ENCODE measurements around the gene ADAMTS15. TPM values are rescaled to one million over a fixed set of nuclear protein-coding genes. Genes with fewer than 3 reads are reported as not detected.

Gene ADAMTS15
- total RNA-seq, 1 donor from 2014 or later, result not detected

GRCh38 chr11:130449310-130449990 lies 1.0 kb downstream of the ADAMTS15 start:
- peak overlapping the region; percentile 42 for H3K4me3 Mint-ChIP-seq
- H3K4me1 Mint-ChIP-seq (ENCODE audit: low read depth), result peaks cover 11% of the 10 kb centered on the region
- peaks cover 55% of the 10 kb centered on the region for H3K27me3 Mint-ChIP-seq (ENCODE audit: insufficient read depth)
- H3K36me3 Mint-ChIP-seq (ENCODE audit: low read depth), result no peaks in the 10 kb centered on the region
- intact Hi-C loops (cut with micrococcal nuclease), result no loop called here
- H3K27ac Mint-ChIP-seq, result no peak overlapping the region
- no peak for DNase-seq (ENCODE audit: low spot score)
- H3K9me3 Mint-ChIP-seq, result no peaks in the 10 kb centered on the region

- no peaks in the 10 kb centered on the region for H3K9me3 Mint-ChIP-seq
- intact Hi-C loops (cut with micrococcal nuclease), result no loop called here
- peaks cover 57% of the 10 kb centered on the region for H3K27me3 Mint-ChIP-seq (ENCODE audit: insufficient read depth)
- peak overlapping the region; percentile 53 for H3K4me3 Mint-ChIP-seq
- H3K27ac Mint-ChIP-seq, result no peak overlapping the region
- no peak for DNase-seq (ENCODE audit: low spot score)
- no peaks in the 10 kb centered on the region for H3K36me3 Mint-ChIP-seq (ENCODE audit: low read depth)
- peaks cover 11% of the 10 kb centered on the region for H3K4me1 Mint-ChIP-seq (ENCODE audit: low read depth)
Measured at GRCh38 chr11:130449996-130450769, 1.7 kb downstream of the ADAMTS15 start.

- H3K4me3 Mint-ChIP-seq, result no peak overlapping the region
- H3K9me3 Mint-ChIP-seq, result no peaks in the 10 kb centered on the region
- peaks cover 51% of the 10 kb centered on the region for H3K27me3 Mint-ChIP-seq (ENCODE audit: insufficient read depth)
- intact Hi-C loops (cut with micrococcal nuclease), result no loop called here
- H3K36me3 Mint-ChIP-seq (ENCODE audit: low read depth), result no peaks in the 10 kb centered on the region
- H3K27ac Mint-ChIP-seq, result no peak overlapping the region
- no peak for DNase-seq (ENCODE audit: low spot score)
- H3K4me1 Mint-ChIP-seq (ENCODE audit: low read depth), result peaks cover 11% of the 10 kb centered on the region
Measured at GRCh38 chr11:130451231-130452019, 3.0 kb downstream of the ADAMTS15 start.

GRCh38 chr11:130452176-130452575 lies 3.7 kb downstream of the ADAMTS15 start:
- no peak overlapping the region for H3K4me3 Mint-ChIP-seq
- H3K27me3 Mint-ChIP-seq (ENCODE audit: insufficient read depth), result peaks cover 44% of the 10 kb centered on the region
- H3K9me3 Mint-ChIP-seq, result no peaks in the 10 kb centered on the region
- H3K36me3 Mint-ChIP-seq (ENCODE audit: low read depth), result no peaks in the 10 kb centered on the region
- DNase-seq (ENCODE audit: low spot score), result no peak
- no peak overlapping the region for H3K27ac Mint-ChIP-seq
- intact Hi-C loops (cut with micrococcal nuclease), result no loop called here
- H3K4me1 Mint-ChIP-seq (ENCODE audit: low read depth), result peaks cover 11% of the 10 kb centered on the region

- no peak overlapping the region for H3K4me3 Mint-ChIP-seq
- intact Hi-C loops (cut with micrococcal nuclease), result no loop called here
- H3K27ac Mint-ChIP-seq, result no peak overlapping the region
- H3K27me3 Mint-ChIP-seq (ENCODE audit: insufficient read depth), result peaks cover 38% of the 10 kb centered on the region
- DNase-seq (ENCODE audit: low spot score), result no peak
- no peaks in the 10 kb centered on the region for H3K9me3 Mint-ChIP-seq
- no peaks in the 10 kb centered on the region for H3K36me3 Mint-ChIP-seq (ENCODE audit: low read depth)
- H3K4me1 Mint-ChIP-seq (ENCODE audit: low read depth), result peaks cover 9% of the 10 kb centered on the region
Measured at GRCh38 chr11:130452940-130453339, 4.5 kb downstream of the ADAMTS15 start.

GRCh38 chr11:130454491-130455252 lies 6.2 kb downstream of the ADAMTS15 start:
- Mint-ChIP-seq H3K9me3 (no peaks in the 10 kb centered on the region), H3K27me3 (ENCODE audit: insufficient read depth) (peaks cover 29% of the 10 kb centered on the region), H3K4me3 (no peak overlapping the region), H3K36me3 (ENCODE audit: low read depth) (no peaks in the 10 kb centered on the region), H3K4me1 (ENCODE audit: low read depth) (peaks cover 5% of the 10 kb centered on the region), H3K27ac (no peak overlapping the region)
- intact Hi-C loops (cut with micrococcal nuclease), result no loop called here
- DNase-seq (ENCODE audit: low spot score), result no peak

- no peaks in the 10 kb centered on the region for H3K36me3 Mint-ChIP-seq (ENCODE audit: low read depth)
- H3K27me3 Mint-ChIP-seq (ENCODE audit: insufficient read depth), result peaks cover 20% of the 10 kb centered on the region
Measured at GRCh38 chr11:130455483-130456127, 7.2 kb downstream of the ADAMTS15 start.

GRCh38 chr11:130456286-130456685 lies 7.8 kb downstream of the ADAMTS15 start:
- peaks cover 14% of the 10 kb centered on the region for H3K27me3 Mint-ChIP-seq (ENCODE audit: insufficient read depth)
- intact Hi-C loops (cut with micrococcal nuclease), result no loop called here
- no peaks in the 10 kb centered on the region for H3K36me3 Mint-ChIP-seq (ENCODE audit: low read depth)
- no peaks in the 10 kb centered on the region for H3K4me1 Mint-ChIP-seq (ENCODE audit: low read depth)
- H3K4me3 Mint-ChIP-seq, result no peak overlapping the region
- H3K9me3 Mint-ChIP-seq, result no peaks in the 10 kb centered on the region
- no peak overlapping the region for H3K27ac Mint-ChIP-seq
- DNase-seq (ENCODE audit: low spot score), result no peak

More at GRCh38 chr11:130455483-130456127, 7.2 kb downstream of the ADAMTS15 start:
- Mint-ChIP-seq H3K4me1 (ENCODE audit: low read depth) (no peaks in the 10 kb centered on the region), H3K9me3 (no peaks in the 10 kb centered on the region), H3K4me3 (no peak overlapping the region), H3K27ac (no peak overlapping the region)
- intact Hi-C loops (cut with micrococcal nuclease), result no loop called here
- no peak for DNase-seq (ENCODE audit: low spot score)

GRCh38 chr11:130457623-130458409 lies 9.4 kb downstream of the ADAMTS15 start:
- no peaks in the 10 kb centered on the region for H3K4me1 Mint-ChIP-seq (ENCODE audit: low read depth)
- H3K4me3 Mint-ChIP-seq, result no peak overlapping the region
- peaks cover 13% of the 10 kb centered on the region for H3K27me3 Mint-ChIP-seq (ENCODE audit: insufficient read depth)
- intact Hi-C loops (cut with micrococcal nuclease), result no loop called here
- no peaks in the 10 kb centered on the region for H3K9me3 Mint-ChIP-seq
- DNase-seq (ENCODE audit: low spot score), result no peak
- H3K36me3 Mint-ChIP-seq (ENCODE audit: low read depth), result no peaks in the 10 kb centered on the region
- no peak overlapping the region for H3K27ac Mint-ChIP-seq

- Mint-ChIP-seq H3K36me3 (ENCODE audit: low read depth) (no peaks in the 10 kb centered on the region), H3K4me3 (no peak overlapping the region), H3K9me3 (no peaks in the 10 kb centered on the region)
Measured at GRCh38 chr11:130458410-130458729, 9.9 kb downstream of the ADAMTS15 start.

GRCh38 chr11:130459521-130459920 lies 11.1 kb downstream of the ADAMTS15 start:
- Mint-ChIP-seq H3K27ac (no peak overlapping the region), H3K4me3 (no peak overlapping the region), H3K4me1 (ENCODE audit: low read depth) (no peaks in the 10 kb centered on the region), H3K27me3 (ENCODE audit: insufficient read depth) (peaks cover 4% of the 10 kb centered on the region), H3K9me3 (no peaks in the 10 kb centered on the region), H3K36me3 (ENCODE audit: low read depth) (no peaks in the 10 kb centered on the region)
- no peak for DNase-seq (ENCODE audit: low spot score)
- intact Hi-C loops (cut with micrococcal nuclease), result no loop called here

More at GRCh38 chr11:130458410-130458729, 9.9 kb downstream of the ADAMTS15 start:
- DNase-seq (ENCODE audit: low spot score), result no peak
- no peaks in the 10 kb centered on the region for H3K4me1 Mint-ChIP-seq (ENCODE audit: low read depth)
- intact Hi-C loops (cut with micrococcal nuclease), result no loop called here
- peaks cover 9% of the 10 kb centered on the region for H3K27me3 Mint-ChIP-seq (ENCODE audit: insufficient read depth)
- no peak overlapping the region for H3K27ac Mint-ChIP-seq

Data from activated T-helper 1 cell treated with anti-CD3 and anti-CD28 coated beads, Interleukin-12 subunit alpha, Interleukin-12 subunit beta, Interleukin-2, Interleukin-4 antibody, amounts not matched to agents 30 ng/mL and 10 ng/mL and 1 ng/mL, durations not matched to agents 14 hours and 24 hours and 36 hours (primary cell).